Right renal cortex interstitium (tissue), 3 donors: ENCODE measurements around the gene MRPL54. TPM values are rescaled to one million over a fixed set of nuclear protein-coding genes. Genes with fewer than 3 reads are reported as not detected.

Experiments used
- DNase-seq, 3 donors: peaks; one replicate each; pipeline ENCODE4 v3.0.0-alpha.2; 2013; ENCODE audit warnings: low read depth in 3 of 3, low spot score in 2 of 3
- polyA plus RNA-seq, 3 donors: library from polyadenylated mRNA; unstranded; fragments of 120-200 nt; gene quantifications; one replicate each; pipeline ENCODE4 v1.2.1, GENCODE V29; 2013; ENCODE audit not compliant: insufficient read length in 3 of 3

Gene MRPL54
- 10 to 100 TPM; 30.5 to 31.9 (median 30.5) TPM for polyA plus RNA-seq

GRCh38 chr19:3762501-3763459 is at the start of gene MRPL54:
Gene MRPL54 (plus strand): TSS chr19:3762682. CDS start chr19:3762701, 19 bp downstream.
- peak; percentile 99 to 100 (median 99) for DNase-seq

GRCh38 chr19:3716147-3716668 is 46.3 kb upstream of the MRPL54 start:
- DNase-seq: no peak

- no peak for DNase-seq
Observed at GRCh38 chr19:3719868-3720267, 42.6 kb upstream of the MRPL54 start.

- no peak for DNase-seq
Observed at GRCh38 chr19:3720349-3720917, 42.0 kb upstream of the MRPL54 start.

- peak in 1 of 3 donors; percentile 80 for DNase-seq
Observed at GRCh38 chr19:3721131-3721886, 41.2 kb upstream of the MRPL54 start.

GRCh38 chr19:3721887-3722442 is 40.5 kb upstream of the MRPL54 start:
- DNase-seq: no peak

- no peak for DNase-seq
Observed at GRCh38 chr19:3722443-3723109, 39.9 kb upstream of the MRPL54 start.

GRCh38 chr19:3723110-3723488 is 39.4 kb upstream of the MRPL54 start:
- DNase-seq: no peak

GRCh38 chr19:3723883-3724282 is 38.6 kb upstream of the MRPL54 start:
- DNase-seq: no peak

GRCh38 chr19:3725121-3725520 is 37.4 kb upstream of the MRPL54 start:
- no peak for DNase-seq

GRCh38 chr19:3725640-3726310 is 36.7 kb upstream of the MRPL54 start:
- DNase-seq: peak in 1 of 3 donors; percentile 63

- DNase-seq: no peak
Observed at GRCh38 chr19:3730457-3730958, 32.0 kb upstream of the MRPL54 start.

- DNase-seq: no peak
Observed at GRCh38 chr19:3732108-3732507, 30.4 kb upstream of the MRPL54 start.

- DNase-seq: no peak
Observed at GRCh38 chr19:3733549-3734309, 28.8 kb upstream of the MRPL54 start.

- DNase-seq: no peak
Observed at GRCh38 chr19:3734310-3734600, 28.2 kb upstream of the MRPL54 start.

GRCh38 chr19:3736106-3736724 is 26.3 kb upstream of the MRPL54 start:
- no peak for DNase-seq

GRCh38 chr19:3737487-3738205 is 24.8 kb upstream of the MRPL54 start:
- DNase-seq: no peak
